BE2C (cell line): Measurements from ENCODE around the gene SLC29A1.
"Not testable (repeated sequence)": the region's sequence is repeated elsewhere in the genome, so short reads cannot be mapped to it uniquely, and the experiment has no call there.

Source experiments
- DNase-seq: peaks from one replicate; pipeline ENCODE4 v3.0.0-alpha.2; 2020
- H3K27me3 ChIP-seq: fragments of 250-450 bp; sonication (Bioruptor Pico); 2 replicates; pipeline ENCODE4 v1.5.1; 2020; ENCODE audit warnings: mild to moderate bottlenecking
- H3K36me3 ChIP-seq: fragments of 250-450 bp; sonication (Bioruptor Pico); 2 replicates; pipeline ENCODE4 v1.5.1; 2020; ENCODE audit warnings: mild to moderate bottlenecking
- H3K4me1 ChIP-seq: fragments of 250-450 bp; sonication (Bioruptor Pico); 2 replicates; pipeline ENCODE4 v1.5.1; 2020
- H3K4me3 ChIP-seq: 2 replicates; pipeline ENCODE4 v1.5.1; 2011; ENCODE audit warnings: low read depth, low read length
- H3K9me3 ChIP-seq: fragments of 250-450 bp; sonication (Bioruptor Pico); 2 replicates; pipeline ENCODE4 v1.5.1; 2020
- CTCF ChIP-seq: IDR thresholded peaks from 2 replicates; pipeline ENCODE4 v1.5.1; 2012; ENCODE audit warnings: mild to moderate bottlenecking, low read depth, low read length

The SLC29A1 gene

GRCh38 chr6:44179072-44179536, 44.3 kb upstream of the SLC29A1 start:
- H3K4me3 ChIP-seq: no peak overlapping the region
- H3K9me3 ChIP-seq: no peaks in the 10 kb centered on the region
- H3K27me3 ChIP-seq: no peaks in the 10 kb centered on the region
- H3K36me3 ChIP-seq: no peaks in the 10 kb centered on the region
- no peak for TF ChIP-seq CTCF
- no peaks in the 10 kb centered on the region for H3K4me1 ChIP-seq
- DNase-seq: no peak

- no peak for TF ChIP-seq CTCF
- Histone ChIP-seq H3K4me3 (no peak overlapping the region), H3K9me3 (no peaks in the 10 kb centered on the region), H3K4me1 (no peaks in the 10 kb centered on the region), H3K36me3 (no peaks in the 10 kb centered on the region), H3K27me3 (no peaks in the 10 kb centered on the region)
- DNase-seq: no peak
Observed at GRCh38 chr6:44179648-44180047, 43.7 kb upstream of the SLC29A1 start.

GRCh38 chr6:44180406-44180805, 43.0 kb upstream of the SLC29A1 start:
- no peak for DNase-seq
- H3K27me3 ChIP-seq: no peaks in the 10 kb centered on the region
- H3K9me3 ChIP-seq: no peaks in the 10 kb centered on the region
- H3K4me3 ChIP-seq: no peak overlapping the region
- H3K36me3 ChIP-seq: no peaks in the 10 kb centered on the region
- no peak for TF ChIP-seq CTCF
- no peaks in the 10 kb centered on the region for H3K4me1 ChIP-seq

GRCh38 chr6:44180886-44181285, 42.5 kb upstream of the SLC29A1 start:
- TF ChIP-seq CTCF: no peak
- Histone ChIP-seq H3K4me3 (no peak overlapping the region), H3K9me3 (no peaks in the 10 kb centered on the region), H3K27me3 (no peaks in the 10 kb centered on the region), H3K4me1 (no peaks in the 10 kb centered on the region), H3K36me3 (no peaks in the 10 kb centered on the region)
- DNase-seq: no peak

DNA sequence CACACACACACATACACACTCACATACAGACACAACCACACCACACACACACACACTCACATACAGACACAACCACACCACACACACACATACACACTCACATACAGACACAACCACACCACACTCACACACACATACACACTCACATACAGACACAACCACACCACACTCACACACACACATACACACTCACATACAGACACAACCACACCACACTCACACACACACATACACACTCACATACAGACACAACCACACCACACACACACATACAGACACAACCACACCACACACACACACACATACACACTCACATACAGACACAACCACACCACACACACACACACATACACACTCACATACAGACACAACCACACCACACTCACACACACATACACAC, 41.6 kb upstream of the SLC29A1 start:
- H3K27me3 ChIP-seq, H3K4me1 ChIP-seq, H3K36me3 ChIP-seq, H3K9me3 ChIP-seq, H3K4me3 ChIP-seq, DNase-seq: not testable (repeated sequence)

DNA sequence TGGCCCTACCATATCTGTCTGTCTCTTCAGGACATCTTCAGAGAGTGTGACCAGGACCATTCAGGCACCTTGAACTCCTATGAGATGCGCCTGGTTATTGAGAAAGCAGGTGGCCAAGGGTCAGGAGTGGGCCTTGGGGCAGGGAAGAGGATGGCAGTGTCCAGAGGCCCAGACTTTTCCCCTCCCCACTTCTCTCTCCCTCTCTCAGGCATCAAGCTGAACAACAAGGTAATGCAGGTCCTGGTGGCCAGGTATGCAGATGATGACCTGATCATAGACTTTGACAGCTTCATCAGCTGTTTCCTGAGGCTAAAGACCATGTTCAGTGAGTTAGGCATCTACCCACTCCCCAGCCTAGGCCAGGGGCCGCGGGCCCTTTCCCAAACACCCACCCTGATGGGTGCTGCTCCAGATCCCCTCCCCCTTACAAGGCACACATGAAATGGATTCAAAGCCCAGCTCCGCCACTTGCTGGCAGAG, 40.4 kb upstream of the SLC29A1 start:
- H3K9me3 ChIP-seq: no peaks in the 10 kb centered on the region

More for the DNA sequence above, 40.4 kb upstream of the SLC29A1 start:
- no peak overlapping the region for H3K4me3 ChIP-seq
- H3K27me3 ChIP-seq: no peaks in the 10 kb centered on the region
- DNase-seq: no peak
- no peaks in the 10 kb centered on the region for H3K36me3 ChIP-seq
- H3K4me1 ChIP-seq: no peaks in the 10 kb centered on the region
- no peak for TF ChIP-seq CTCF
